ENCODE measurements around the gene UMODL1. TPM values are rescaled to one million over a fixed set of nuclear protein-coding genes. Genes with fewer than 3 reads are reported as not detected.

The UMODL1 gene
- total RNA-seq, 1 experiment from 2014 or later: 0.18 TPM

DNA sequence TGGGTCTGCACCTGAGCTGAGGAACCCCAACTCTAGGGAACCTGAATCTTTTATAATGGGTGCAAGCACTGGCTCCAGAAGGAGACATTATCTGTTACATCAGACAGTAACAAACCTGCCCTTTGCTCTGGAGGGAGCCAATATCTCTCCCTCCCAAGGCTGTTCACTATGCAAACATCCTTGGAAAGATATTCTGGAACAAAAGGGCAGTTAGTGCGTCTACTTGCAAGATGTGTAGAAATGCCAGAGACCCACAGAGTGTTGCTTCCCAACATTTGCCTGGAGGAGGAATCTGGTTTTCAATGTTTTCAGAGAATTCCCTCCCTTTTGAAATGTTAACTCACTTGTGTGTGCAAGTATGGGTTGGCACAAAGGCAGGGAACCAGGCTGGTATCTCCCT is 31.9 kb downstream of the UMODL1 start:
- ChIA-PET POLR2A (no interaction called here), CTCF (no interaction called here)
- TF ChIP-seq POLR2AphosphoS5 (IDR thresholded peaks at IDR 0.05; ENCODE audit: low read depth, low read length): no peak
- no peak for TF ChIP-seq TCF7L2 (IDR thresholded peaks at IDR 0.05; ENCODE audit: low read depth, low read length)
- no peak for TF ChIP-seq SIN3A (IDR thresholded peaks at IDR 0.05; ENCODE audit: borderline replicate concordance, insufficient read depth, low read depth, low read length)
- TF ChIP-seq, protein P1, sequence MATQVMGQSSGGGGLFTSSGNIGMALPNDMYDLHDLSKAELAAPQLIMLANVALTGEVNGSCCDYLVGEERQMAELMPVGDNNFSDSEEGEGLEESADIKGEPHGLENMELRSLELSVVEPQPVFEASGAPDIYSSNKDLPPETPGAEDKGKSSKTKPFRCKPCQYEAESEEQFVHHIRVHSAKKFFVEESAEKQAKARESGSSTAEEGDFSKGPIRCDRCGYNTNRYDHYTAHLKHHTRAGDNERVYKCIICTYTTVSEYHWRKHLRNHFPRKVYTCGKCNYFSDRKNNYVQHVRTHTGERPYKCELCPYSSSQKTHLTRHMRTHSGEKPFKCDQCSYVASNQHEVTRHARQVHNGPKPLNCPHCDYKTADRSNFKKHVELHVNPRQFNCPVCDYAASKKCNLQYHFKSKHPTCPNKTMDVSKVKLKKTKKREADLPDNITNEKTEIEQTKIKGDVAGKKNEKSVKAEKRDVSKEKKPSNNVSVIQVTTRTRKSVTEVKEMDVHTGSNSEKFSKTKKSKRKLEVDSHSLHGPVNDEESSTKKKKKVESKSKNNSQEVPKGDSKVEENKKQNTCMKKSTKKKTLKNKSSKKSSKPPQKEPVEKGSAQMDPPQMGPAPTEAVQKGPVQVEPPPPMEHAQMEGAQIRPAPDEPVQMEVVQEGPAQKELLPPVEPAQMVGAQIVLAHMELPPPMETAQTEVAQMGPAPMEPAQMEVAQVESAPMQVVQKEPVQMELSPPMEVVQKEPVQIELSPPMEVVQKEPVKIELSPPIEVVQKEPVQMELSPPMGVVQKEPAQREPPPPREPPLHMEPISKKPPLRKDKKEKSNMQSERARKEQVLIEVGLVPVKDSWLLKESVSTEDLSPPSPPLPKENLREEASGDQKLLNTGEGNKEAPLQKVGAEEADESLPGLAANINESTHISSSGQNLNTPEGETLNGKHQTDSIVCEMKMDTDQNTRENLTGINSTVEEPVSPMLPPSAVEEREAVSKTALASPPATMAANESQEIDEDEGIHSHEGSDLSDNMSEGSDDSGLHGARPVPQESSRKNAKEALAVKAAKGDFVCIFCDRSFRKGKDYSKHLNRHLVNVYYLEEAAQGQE (IDR thresholded peaks at IDR 0.05; ENCODE audit: insufficient read depth in 1 of 2, low read depth in 2 of 2, low read length in 1 of 2): no peak
- TF ChIP-seq, protein P2, sequence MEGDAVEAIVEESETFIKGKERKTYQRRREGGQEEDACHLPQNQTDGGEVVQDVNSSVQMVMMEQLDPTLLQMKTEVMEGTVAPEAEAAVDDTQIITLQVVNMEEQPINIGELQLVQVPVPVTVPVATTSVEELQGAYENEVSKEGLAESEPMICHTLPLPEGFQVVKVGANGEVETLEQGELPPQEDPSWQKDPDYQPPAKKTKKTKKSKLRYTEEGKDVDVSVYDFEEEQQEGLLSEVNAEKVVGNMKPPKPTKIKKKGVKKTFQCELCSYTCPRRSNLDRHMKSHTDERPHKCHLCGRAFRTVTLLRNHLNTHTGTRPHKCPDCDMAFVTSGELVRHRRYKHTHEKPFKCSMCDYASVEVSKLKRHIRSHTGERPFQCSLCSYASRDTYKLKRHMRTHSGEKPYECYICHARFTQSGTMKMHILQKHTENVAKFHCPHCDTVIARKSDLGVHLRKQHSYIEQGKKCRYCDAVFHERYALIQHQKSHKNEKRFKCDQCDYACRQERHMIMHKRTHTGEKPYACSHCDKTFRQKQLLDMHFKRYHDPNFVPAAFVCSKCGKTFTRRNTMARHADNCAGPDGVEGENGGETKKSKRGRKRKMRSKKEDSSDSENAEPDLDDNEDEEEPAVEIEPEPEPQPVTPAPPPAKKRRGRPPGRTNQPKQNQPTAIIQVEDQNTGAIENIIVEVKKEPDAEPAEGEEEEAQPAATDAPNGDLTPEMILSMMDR (IDR thresholded peaks at IDR 0.05): no peak
- H3K4me1 ChIP-seq (ENCODE audit: control insufficient read depth, insufficient read depth, low read length): 0 out of 2 replicates have a peak, but pooled peaks cover under 1% of the 10 kb centered on the region
- no peak for DNase-seq (ENCODE audit: low read depth, low spot score)
- in situ Hi-C loops (cut with HindIII; ENCODE audit: low pct_unique_long_range_greater_than_20kb, low sequenced_read_pairs) (no loop called here), intact Hi-C loops (cut with micrococcal nuclease; ENCODE audit: unreplicated experiment) (loop anchor here (10.0 kb wide), 2 partner anchors 68 to 168 kb away; no protein-coding TSS in a partner anchor)
- no peak overlapping the region for H3K27ac ChIP-seq (ENCODE audit: low read length)
- H3K4me3 ChIP-seq (ENCODE audit: low read depth in 2 of 2, low read length in 2 of 2): no peak overlapping the region
- BruUV-seq (replicated peaks): no TSS peak
- no peaks in the 10 kb centered on the region for H3K9me3 ChIP-seq (ENCODE audit: control insufficient read depth, insufficient read depth, low read depth, low read length)
- no peak for ATAC-seq
- H3K36me3 ChIP-seq (ENCODE audit: control insufficient read depth, insufficient read depth, low read length): no peaks in the 10 kb centered on the region
- H3K27me3 ChIP-seq (ENCODE audit: control insufficient read depth, insufficient read depth, low read length): no peaks in the 10 kb centered on the region

DNA sequence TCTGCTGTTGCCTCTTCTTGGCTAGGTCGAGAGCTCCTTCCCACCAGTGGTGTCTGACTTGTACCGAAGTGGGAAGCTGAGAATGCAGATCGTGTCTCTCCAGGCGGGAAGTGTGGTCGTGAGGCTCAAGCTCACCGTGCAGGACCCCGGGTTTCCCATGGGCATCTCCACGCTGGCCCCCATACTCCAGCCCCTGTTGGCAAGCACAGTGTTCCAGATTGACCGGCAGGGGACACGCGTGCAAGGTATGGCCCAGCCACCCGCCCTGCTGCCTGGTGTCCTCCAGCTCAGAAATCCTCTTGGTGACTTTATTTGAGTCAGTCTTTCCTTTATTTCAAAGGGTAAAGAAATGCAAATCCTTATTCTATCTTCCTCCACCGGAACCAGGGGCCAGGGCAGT is 32.7 kb downstream of the UMODL1 start:
- no peak for TF ChIP-seq TCF7L2 (IDR thresholded peaks at IDR 0.05; ENCODE audit: low read depth, low read length)
- ATAC-seq (no peak), DNase-seq (ENCODE audit: low read depth, low spot score) (no peak)
- POLR2A ChIA-PET: no interaction called here
- intact Hi-C loops (cut with micrococcal nuclease; ENCODE audit: unreplicated experiment): loop anchor here (10.0 kb wide), 2 partner anchors 69 to 169 kb away; no protein-coding TSS in a partner anchor
- Histone ChIP-seq H3K27ac (ENCODE audit: low read length) (no peak overlapping the region), H3K27me3 (ENCODE audit: control insufficient read depth, insufficient read depth, low read length) (no peaks in the 10 kb centered on the region), H3K4me1 (ENCODE audit: control insufficient read depth, insufficient read depth, low read length) (no peaks in the 10 kb centered on the region), H3K9me3 (ENCODE audit: control insufficient read depth, insufficient read depth, low read depth, low read length) (no peaks in the 10 kb centered on the region), H3K36me3 (ENCODE audit: control insufficient read depth, insufficient read depth, low read length) (no peaks in the 10 kb centered on the region), H3K4me3 (ENCODE audit: low read depth in 2 of 2, low read length in 2 of 2) (no peak overlapping the region)
- in situ Hi-C loops (cut with HindIII; ENCODE audit: low pct_unique_long_range_greater_than_20kb, low sequenced_read_pairs): no loop called here
- no TSS peak for BruUV-seq (replicated peaks)
- CTCF ChIA-PET: no interaction called here

GRCh38 chr21:42105476-42106315 is 34.6 kb downstream of the UMODL1 start:
- ChIA-PET CTCF (no interaction called here), POLR2A (no interaction called here)
- Histone ChIP-seq H3K9me3 (ENCODE audit: control insufficient read depth, insufficient read depth, low read depth, low read length) (no peaks in the 10 kb centered on the region), H3K4me1 (ENCODE audit: control insufficient read depth, insufficient read depth, low read length) (no peaks in the 10 kb centered on the region), H3K4me3 (ENCODE audit: low read depth in 2 of 2, low read length in 2 of 2) (no peak overlapping the region), H3K27ac (ENCODE audit: low read length) (no peak overlapping the region), H3K36me3 (ENCODE audit: control insufficient read depth, insufficient read depth, low read length) (no peaks in the 10 kb centered on the region), H3K27me3 (ENCODE audit: control insufficient read depth, insufficient read depth, low read length) (no peaks in the 10 kb centered on the region)
- TF ChIP-seq, protein P1 (IDR thresholded peaks at IDR 0.05; ENCODE audit: insufficient read depth in 1 of 2, low read depth in 2 of 2, low read length in 1 of 2): no peak
- TF ChIP-seq TCF7L2 (IDR thresholded peaks at IDR 0.05; ENCODE audit: low read depth, low read length) (no peak), POLR2AphosphoS5 (IDR thresholded peaks at IDR 0.05; ENCODE audit: low read depth, low read length) (no peak), SIN3A (IDR thresholded peaks at IDR 0.05; ENCODE audit: borderline replicate concordance, insufficient read depth, low read depth, low read length) (no peak)
- TF ChIP-seq, protein P2 (IDR thresholded peaks at IDR 0.05): no peak
- ATAC-seq (no peak), DNase-seq (ENCODE audit: low read depth, low spot score) (no peak)
- no TSS peak for BruUV-seq (replicated peaks)
- intact Hi-C loops (cut with micrococcal nuclease; ENCODE audit: unreplicated experiment): loop anchor here (10.0 kb wide), 2 partner anchors 71 to 171 kb away; no protein-coding TSS in a partner anchor
- in situ Hi-C loops (cut with HindIII; ENCODE audit: low pct_unique_long_range_greater_than_20kb, low sequenced_read_pairs): no loop called here
